NCI-H82 treated with DMSO at 0.1 percent for 48 hours (cell line): ENCODE data around the gene C20orf202.
"Not testable (repeated sequence)": the region's sequence is repeated elsewhere in the genome, so short reads cannot be mapped to it uniquely, and the experiment has no call there.

Experiments used
- DNase-seq: peaks from one replicate; lab custom pipeline; 2025; ENCODE audit not compliant: unreplicated experiment; lab: John Stamatoyannopoulos, UW

Gene C20orf202

DNA sequence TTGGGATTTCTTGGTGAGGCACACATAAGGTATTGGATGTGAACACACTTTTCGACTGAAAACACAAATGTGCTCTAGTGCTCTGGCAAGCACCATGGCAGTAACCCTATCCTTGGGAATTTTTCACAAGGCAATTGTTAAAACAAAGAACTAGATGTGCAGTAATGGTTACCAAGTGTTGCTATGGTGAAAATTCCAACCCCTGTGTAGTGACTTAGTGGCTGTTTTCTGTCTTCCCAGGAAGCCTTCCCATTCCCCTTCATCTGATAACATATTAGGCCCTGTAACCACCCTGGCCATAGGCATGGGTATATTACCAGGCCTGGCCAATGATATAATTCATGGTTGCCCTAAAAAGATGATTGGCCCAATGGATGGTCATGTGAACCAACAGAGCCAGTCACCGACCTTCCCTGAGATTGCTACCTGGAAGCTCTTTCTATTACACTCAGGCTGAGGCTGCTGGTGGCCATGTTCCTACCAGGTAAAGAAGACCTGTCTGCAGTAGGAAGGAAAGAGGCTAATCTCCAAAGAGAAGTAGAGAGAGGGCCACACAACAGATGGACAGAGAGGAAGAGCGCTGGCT, 4.1 kb downstream of the C20orf202 start:
- DNase-seq: no peak

DNA sequence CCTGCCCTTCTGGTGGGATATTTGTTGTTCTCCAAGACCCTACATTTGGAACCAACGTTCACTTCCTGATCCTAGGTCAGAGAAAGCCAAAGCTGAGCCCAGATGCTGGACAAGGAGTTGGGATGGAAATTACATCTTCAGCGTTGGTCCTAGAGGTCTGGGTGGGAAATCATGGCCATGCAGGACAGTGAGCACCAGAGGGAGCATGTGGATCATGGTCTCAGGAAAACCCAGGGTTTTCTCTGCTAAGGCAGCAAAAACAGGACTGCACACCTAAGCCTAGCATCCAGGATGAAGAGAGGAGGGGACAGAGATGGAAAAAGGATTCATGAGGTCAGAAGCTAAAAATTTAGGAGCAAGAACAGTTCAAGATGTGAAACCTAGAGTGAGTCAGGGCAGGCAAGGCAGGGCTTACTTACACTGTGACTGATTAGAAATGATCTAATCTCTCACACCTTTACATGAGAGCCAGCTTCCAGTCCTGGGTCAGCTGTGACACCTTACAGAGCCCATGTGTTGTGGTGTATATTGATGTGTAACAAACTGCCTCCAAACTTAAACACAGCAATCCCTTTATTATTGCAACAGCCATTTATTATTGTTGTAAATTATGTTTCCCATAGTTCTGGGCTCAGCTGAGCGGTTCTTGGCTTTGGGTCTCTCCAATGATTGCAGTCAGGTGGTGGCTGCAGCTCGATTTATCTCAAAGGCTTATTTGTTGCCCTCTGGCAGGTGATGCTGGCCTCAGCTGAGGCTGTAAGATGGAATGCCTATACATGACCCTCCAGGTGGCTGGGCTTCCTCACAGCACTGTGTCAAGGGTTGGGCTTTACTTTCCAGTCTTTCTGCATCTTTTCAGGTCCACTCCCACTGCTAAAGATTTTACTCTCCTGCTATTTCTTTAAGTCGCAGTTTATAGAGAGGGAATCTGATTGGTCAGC, 6.5 kb downstream of the C20orf202 start:
- no peak for DNase-seq

DNA sequence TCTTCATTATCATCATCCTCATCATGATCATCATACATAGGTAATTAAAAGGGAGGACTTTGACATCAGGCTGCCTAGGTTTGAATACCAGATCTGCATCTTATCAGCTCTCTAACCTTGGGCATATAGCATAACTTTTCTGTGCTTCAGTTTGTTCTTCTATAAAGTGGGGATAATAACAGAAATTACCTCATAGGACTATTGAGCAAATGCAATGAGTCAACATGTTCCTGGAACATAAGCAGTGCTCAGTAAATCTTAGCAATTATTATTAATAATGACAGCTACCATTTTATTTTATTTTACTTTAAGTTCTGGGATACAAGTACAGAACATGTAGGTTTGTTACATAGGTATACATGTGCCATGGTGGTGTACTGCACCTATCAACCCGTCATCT, 7.2 kb downstream of the C20orf202 start:
- no peak for DNase-seq

DNA sequence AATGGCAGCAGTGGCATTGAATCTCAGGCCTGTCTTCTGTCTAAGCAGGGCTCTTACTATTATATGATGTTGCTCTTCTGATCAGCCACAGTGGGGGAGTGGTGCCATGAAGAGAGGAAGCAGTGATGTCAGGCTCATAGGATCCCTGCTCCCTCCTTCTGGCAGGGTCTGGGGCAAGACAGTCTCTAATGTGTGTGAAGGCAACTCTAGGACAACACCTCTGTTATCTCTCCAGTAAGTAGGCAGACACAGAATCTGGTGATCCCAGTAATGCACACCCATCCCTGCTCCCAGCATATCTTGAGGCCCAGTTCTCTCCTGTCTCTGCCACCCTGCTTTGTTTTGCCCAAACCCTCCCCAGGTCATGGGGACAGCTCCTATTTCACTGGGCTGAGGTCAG, 8.8 kb downstream of the C20orf202 start:
- no peak for DNase-seq

DNA sequence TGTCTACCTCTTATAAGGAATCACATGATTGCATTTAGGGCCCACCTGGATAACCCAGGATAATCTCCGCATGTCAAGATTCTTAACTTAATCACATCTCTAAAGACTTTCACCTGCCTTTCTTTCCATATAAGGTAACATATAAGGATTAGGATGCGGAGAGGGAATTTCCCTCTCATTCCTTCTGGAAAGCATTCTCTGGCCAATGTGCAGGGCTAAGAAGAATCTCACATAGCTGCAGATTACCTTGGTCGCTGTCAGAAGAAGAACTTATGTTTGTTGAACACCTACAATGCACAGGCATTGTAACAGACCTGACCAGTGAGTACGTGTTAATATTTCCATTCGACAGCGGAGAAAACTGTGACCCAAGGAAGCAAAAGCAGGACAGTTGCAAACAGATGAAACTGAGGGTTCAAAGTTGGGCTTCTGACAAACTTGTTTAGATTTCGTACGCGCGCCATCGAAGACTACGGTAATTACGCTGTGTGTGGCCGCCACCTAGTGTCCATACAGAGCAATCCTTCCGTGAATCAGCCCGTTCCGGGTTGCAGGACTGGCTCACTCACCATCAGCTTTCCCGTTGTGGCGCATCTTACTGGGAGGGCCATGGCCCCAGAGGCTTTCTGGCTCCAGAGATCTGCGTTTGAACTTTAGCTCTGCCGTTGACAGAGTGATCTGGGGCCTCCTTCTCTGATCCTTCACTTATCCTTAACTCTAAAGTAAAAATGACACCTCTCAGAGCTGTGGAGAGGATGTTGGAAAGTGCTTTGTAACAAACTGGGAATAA, 9.5 kb downstream of the C20orf202 start:
- peak; percentile 29 for DNase-seq

DNA sequence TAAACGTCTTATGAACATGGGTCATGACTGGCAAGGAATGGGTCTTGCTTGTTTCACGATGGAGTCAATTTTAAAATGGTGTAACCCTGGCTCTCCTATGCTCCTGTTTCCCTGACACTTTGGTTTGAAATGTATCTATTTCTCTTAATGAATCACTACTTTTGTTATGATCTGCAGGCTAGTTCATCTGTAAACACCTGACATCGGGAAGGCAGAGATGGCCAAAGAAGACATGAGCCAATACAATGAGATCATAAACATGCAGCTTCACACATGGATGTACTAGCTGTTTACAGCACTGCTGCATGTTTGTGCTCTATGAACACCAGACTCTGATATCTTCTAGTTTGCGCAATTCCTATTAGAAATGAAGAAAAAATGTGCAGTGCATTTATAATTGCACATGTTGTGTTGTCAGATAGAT, 11.6 kb downstream of the C20orf202 start:
- DNase-seq: no peak

DNA sequence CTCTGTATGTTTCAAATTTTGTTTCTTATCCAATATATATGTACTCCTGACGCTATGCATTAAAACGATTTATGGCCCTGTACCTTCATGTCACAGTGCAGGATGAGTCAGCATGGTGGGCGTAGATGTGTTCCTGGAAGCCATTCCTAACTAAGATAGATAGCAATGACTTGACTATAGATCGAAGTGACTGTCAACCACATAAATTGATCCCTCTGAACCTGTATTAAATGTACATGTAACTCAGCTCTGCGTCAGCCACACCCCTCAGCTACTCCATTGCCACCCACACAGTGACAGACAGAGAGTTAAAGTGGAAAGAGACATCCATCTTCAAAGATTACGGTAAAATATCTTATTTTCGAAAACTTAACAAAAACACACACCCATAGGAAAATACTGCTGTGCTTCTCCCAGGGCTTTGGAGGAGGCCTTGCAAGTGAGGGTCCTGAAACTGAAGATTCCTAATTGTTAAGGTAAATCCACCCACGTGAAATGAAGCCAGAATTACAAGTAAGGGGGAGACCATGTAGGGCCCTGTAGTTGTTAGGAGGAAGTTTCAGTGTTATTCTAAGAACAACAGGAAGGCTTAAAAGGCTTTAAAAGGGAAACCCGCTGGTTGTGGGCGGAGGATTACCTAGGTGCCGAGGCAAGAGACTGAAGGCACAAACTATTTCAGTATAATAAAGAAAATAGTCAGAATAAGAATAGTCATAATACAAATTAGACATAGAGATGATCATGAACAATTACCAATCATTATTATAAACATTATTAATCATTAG, 12.3 kb downstream of the C20orf202 start:
- no peak for DNase-seq

DNA sequence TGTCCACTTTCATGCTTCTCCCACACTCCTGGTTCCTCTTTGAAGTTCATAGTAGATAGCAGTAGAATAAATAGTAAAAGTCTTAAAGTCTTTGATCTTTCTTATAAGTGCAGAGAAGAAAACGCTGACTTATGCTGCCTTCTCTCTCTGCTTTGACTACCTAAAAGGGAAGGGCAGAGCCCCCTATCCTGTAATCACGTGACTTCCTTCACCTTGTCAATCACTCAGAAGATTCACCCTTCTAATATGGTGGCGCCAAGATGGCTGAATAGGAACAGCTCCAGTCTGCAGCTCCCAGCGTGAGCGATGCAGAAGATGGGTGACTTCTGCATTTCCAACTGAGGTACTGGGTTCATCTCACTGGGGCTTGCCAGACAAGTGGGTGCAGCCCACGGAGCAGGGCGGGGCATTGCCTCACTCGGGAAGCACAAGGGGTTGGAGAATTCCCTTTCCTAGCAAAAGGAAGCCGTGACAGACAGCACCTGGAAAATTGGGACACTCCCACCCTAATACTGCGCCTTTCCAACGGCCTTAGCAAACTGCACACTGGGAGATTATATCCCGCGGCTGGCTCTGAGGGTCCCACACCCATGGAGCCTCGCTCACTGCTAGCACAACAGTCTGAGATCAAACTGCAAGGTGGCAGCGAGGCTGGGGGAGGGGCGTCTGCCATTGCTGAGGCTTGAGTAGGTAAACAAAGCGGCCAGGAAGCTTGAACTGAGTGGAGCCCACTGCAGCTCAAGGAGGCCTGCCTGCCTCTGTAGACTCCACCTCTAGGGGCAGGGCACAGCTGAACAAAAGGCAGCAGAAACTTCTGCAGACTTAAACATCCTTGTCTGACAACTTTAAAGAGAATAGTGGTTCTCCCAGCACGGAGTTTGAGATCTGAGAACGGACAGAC, 13.5 kb downstream of the C20orf202 start:
- DNase-seq: not testable (repeated sequence)

DNA sequence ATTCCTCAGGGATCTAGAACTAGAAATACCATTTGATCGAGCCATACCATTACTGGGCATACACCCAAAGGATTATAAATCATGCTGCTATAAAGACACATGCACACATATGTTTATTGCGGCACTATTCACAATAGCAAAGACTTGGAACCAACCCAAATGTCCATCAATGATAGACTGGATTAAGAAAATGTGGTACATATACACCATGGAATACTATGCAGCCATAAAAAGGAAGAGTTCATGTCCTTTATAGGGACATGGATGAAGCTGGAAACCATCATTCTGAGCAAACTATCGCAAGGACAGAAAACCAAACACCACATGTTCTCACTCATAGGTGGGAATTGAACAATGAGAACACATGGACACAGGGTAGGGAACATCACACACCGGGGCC, 19.5 kb downstream of the C20orf202 start:
- not testable (repeated sequence) for DNase-seq

DNA sequence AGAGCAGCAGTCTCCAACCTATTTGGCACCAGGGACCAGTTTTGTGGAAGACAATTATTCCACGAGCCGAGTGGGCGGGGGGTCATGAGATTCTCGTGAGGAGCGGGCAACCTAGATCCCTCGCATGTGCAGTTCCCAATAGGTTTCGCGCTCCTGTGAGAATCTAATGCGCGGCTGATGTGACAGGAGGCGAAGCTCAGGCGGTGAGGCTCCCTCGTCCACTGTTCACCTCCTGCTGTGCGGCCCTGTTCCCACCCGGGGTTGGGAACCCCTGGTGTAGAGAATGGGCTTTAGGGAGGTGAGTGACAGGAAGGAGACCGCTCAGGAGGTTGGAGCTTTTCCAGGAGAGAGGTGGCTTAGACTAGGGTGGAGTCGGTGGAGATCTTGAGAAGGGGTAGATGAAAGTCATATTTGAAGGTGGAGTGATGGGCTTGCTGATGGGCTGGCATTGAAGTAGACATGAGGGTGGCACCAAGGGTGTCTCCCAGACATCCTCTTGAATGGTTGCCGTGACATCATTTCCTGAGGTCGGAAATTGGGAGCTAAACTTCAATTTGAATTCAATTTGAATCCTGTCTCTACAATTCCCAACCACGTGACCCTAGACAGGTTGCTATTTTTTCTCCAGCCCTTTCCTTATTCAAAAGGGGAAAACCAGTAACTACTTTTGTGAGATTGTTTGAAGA, 21.1 kb downstream of the C20orf202 start:
- no peak for DNase-seq

DNA sequence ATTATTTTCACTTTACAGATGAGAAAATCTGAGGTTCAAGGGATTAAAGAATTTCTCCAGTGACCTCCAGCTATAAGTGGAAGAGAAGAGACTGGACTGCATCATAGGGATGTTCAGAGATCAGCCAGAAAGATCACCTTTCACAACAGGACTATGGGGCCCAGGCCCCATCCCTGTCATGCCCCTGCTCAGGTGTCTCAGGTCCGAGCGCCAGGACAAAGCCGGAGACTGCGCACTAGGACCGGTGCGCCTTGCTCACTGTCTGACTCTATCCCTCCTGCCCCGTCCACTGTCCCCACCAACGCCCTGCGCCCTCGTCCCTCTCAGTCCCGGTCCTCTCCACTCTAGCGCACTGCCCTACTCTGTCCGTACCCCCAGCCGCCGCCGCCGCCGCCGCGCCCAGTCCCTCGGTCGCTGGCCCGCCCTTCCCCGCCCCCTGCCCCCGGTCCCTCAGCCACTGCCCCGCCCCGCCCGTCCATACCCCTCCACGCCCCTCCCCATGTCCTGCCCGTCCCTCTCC, 22.1 kb downstream of the C20orf202 start:
- peak; percentile 51 for DNase-seq

DNA sequence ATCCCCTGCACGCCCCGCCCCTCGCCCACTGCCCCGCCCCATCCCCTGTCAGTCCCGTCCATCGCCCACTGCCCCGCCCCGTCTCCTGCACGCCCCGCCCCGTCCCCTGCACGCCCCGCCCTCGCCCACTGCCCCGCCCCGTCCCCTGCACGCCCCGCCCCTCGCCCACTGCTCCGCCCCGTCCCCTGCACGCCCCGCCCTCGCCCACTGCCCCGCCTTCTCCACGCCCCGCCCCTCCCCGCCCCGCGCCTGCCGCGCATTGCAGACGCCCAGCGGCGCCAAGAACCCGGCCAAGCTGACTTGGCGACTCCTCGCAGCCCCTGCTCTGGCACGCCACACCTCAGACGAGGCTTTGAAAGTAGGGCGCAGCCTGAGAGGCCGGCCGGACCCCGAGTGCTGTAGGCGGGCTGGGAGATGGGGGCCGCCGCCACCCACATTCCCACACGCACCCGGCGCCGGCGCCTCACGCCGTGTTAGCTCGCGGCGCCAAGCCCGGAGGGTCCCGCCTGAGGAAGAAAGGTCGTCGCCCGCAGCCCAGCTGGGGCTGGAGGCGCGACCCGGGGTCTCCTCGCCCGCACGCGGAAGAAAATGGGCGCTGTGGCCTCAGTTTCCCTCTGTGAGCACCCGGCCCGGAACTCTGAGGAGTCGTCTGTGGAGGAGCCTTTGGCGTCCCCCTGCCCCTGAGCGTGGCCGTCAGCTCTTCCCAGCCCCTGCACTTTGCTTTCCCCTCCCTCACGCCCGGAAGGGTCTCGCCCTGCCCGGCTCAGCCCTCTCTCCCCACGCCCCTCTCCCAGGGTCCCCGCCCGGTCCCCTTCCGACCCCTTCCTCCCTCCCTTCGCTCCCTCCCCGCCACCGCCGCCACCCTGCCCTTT, 22.8 kb downstream of the C20orf202 start, which contains the start of gene RAD21L1:
TSS of gene RAD21L1 (plus strand) at position 262 of the 872 bp plus-strand sequence. CDS start 2,410 bp downstream, outside the sequence.
- peak; percentile 46 for DNase-seq

DNA sequence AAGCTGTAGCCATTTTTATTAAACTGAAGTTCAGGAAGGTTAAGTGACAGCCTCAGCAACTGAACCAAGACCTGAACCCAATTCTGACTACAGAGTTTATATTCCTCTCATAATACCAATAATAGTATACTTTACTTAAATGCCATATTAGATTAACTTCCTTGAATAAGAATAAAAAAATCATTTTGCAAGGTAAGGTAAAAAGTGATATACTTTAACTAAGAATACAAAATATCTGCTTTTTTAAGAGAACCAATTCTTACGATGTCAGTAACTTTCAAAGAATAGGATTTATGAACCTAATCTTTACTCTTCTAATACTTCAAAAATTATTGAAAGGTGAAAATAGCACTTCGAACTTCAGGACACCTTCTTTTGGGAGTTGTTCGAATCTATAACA, 26.3 kb downstream of the C20orf202 start:
- no peak for DNase-seq

DNA sequence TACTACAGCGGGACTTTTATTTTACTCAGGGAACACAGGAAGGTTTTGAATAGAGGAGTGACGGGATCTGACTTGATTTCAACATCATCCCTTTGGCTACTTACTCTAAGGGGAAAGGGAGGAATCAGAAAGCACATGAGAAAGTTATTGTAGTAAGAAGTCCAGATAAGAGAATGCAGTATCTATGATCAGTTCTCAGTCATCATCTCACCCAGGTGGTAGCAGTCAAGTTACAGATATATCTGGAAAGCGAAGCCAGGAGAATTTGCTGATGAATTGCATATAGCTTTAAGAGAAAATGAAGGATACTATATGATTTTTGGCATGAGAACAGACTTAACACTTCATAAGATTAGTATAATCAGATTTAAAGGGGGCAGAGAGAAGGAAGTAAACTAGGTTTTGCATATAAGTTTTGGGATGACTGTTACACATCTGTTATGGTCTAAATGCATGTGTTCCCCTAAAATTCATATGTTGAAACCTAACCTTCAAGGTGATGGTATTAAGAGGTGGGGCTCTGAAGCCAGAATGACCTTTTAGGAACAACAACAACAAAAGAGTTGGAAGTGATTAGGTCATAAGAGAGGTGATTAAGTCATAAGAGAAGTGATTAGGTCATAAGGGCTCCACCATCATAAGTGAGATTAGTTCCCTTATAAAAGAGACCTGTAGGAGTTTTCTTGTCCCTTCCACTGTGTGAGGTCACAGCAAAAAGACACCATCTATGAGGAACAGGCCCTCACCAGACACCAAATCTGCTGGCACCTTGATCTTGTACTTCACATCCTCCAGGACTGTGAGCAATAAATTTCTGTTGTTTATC, 29.2 kb downstream of the C20orf202 start:
- no peak for DNase-seq

DNA sequence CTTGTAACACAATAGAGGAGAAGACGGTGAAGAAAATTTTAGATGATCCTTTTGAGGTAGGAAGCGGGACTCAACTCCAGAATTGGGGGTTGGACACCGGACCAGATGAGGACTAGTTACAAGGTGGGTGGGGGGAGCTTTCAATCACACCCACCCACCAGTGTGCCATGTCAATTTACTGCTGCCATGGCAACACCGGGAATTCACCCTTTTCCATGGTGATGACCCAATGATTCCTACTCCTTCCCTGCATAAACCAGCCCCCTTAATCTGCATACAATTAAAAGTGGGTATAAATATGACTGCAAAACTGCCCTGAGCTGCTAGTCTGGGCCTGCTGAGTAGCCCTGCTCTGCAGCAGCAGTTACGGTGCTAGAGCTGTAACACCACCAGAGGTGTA, 37.3 kb downstream of the C20orf202 start:
- DNase-seq: no peak

DNA sequence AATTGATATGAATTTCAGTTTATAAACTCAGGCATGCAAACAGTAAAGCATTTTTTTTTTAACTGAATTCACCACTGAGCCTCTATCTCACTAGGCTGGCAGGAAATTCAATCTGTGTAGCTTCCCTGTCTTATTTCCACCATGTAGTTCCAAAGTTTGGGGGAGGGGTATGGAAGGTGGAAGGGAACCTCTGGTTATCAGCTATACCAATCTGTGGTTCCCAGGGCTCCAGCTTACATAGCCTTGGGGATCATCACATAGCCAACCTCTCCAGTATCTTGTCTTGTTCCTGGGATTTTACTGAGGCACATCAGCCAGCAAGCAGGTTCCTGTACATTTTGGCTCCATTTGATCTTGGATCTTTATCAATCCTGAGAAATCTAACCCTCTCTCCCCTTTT, 38.2 kb downstream of the C20orf202 start:
- DNase-seq: no peak

DNA sequence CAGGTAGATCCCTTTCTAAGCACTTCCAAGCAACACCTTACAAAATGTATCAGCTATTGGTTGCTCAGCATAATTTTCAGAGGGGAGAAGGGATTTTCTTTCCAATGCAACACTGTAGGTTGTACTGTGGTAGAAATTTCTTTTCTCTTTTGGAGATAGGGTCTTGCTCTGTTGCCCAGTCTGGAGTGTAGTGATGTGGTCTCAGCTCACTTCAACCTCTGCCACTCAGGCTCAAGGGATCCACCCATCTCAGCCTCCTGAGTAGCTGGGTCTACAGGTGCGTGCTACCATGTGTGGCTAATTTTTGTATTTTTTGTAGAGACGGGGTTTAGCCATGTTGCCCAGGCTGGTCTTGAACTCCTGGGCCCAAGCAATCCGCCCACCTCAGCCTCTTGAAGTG, 38.8 kb downstream of the C20orf202 start:
- DNase-seq: no peak
